HL-60/S4 (cell line): ENCODE data around the gene TMEM134.

Experiments used
- in situ Hi-C: fragments of 300-500 bp; cut with MboI; formaldehyde crosslinking; loops from 2 replicates; pipeline ENCODE4 v1.14.3; 2022; ENCODE audit warnings: low sequenced_read_pairs

The TMEM134 gene

GRCh38 chr11:67440229-67441097 lies 28.6 kb downstream of the TMEM134 start:
- in situ Hi-C loops, result no loop called here

GRCh38 chr11:67439321-67440228 lies 29.5 kb downstream of the TMEM134 start:
- in situ Hi-C loops, result no loop called here

GRCh38 chr11:67438158-67438902 lies 30.7 kb downstream of the TMEM134 start:
- in situ Hi-C loops, result no loop called here

DNA sequence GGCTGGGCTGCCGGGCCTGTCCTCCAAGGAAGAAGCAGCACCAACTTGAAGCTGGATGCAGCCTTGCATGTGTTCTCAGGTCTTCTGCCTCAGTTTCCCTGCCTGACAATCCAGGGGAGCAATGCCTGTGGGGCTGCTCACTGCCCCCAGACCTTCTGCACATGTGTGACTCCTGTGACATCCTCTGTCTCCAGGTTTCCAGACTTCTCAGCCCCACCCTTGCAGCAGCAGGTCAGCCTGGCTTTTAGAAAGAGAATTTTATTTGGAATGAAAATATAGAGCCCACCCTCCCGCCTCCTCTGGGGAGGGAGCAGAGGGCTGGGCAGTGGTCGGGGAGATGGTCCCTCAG lies 31.3 kb downstream of the TMEM134 start:
- in situ Hi-C loops, result no loop called here

- in situ Hi-C loops, result no loop called here
Measured at GRCh38 chr11:67437082-67437808, 31.8 kb downstream of the TMEM134 start, which contains the start of gene PTPRCAP. Gene PTPRCAP (minus strand): TSS chr11:67437682. CDS start chr11:67437619, 63 bp downstream.

DNA sequence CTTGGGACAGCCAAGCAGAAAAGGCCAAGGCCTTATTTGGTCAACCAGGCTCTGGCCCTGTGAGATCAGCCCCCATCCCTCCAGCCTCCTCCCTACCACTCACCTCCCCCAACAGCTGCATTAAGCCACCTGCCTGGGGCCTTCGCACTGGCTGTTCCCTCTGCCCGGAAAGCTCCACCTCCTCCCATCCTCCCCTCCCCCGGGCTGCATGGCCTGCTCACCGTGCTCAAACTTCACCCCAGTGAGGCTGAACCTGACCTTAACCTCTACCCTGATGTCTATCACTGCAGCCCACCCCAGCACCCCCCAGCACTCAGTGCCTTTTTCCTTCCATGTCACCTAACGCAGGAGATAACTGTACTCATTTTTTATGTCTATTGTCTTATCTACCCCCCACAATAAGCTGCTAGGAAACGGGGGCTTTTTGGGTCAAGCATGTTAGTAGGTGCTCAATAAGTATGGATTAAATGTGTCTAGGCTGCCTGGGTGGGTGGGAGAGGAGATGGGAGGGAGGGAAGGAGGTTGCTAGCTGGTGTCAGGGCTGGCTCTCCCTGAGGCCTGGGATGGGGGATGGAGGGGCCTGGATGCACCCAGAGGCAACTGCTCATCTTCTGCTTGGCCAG lies 32.5 kb downstream of the TMEM134 start:
- in situ Hi-C loops, result no loop called here

DNA sequence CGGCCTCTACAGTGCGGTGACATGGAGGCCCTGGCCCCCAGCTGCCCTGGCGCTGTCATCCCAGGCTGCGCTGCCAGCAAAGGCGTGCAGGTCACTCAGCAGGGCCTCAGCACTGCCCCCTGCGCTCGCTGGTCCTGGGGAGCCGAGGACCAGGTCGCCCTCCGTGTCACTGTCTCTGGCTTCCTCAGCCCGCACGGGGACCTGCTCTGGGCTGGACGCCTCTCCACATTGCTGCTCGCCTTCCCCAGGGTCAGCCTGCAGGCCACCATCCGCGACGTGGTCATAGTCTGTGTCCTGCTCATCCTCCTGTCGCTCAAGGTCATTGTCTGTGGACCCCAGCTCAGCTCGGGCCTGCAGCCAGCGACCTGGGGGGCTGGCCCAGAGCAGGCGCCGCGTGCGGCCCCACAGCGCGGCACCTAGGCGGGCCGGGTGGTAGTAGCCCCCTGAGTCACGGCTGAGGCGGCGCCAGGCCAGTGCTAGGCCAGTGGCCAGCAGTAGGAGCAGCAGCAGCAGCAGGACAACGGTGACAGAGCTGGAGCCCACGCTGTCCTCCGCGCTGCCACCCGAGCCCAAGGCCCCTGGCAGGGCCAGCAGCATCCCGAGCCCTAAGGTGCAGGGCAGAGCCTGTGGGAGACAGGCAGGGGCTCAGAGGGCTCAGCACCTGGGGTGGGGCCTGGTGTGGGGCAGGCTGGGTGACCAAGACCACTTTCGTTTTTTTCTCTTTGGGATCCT lies 33.2 kb downstream of the TMEM134 start:
- in situ Hi-C loops, result no loop called here

DNA sequence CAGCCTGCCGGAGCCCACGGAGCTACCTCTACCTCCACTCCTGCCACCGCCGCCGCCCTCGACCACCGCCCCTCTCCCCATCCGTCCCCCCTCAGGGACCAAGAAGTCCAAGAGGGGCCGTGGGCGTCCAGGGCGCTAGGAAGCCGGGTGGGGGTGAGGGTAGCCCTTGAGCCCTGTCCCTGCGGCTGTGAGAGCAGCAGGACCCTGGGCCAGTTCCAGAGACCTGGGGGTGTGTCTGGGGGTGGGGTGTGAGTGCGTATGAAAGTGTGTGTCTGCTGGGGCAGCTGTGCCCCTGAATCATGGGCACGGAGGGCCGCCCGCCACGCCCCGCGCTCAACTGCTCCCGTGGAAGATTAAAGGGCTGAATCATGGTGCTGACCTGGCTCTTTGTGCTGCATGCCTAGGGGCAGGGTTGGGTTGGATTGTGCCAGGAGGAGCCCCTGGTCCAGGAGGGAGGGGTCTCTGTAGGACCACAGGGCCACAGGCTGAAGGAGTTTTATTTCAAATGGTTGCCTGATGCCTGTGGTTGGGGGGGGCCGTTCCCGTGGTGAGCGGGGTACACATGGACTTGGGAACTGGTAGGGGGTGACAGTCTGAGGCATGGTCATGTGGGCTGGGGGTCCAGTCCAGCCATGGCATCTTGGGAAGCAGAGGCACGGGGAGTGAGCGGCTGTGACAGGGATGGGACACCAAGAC lies 33.9 kb downstream of the TMEM134 start:
- in situ Hi-C loops, result no loop called here

- in situ Hi-C loops, result no loop called here
Measured at GRCh38 chr11:67434395-67434881, 34.6 kb downstream of the TMEM134 start.

- in situ Hi-C loops, result no loop called here
Measured at GRCh38 chr11:67433536-67434394, 35.3 kb downstream of the TMEM134 start.

GRCh38 chr11:67432655-67433349 lies 36.2 kb downstream of the TMEM134 start:
- in situ Hi-C loops, result no loop called here

DNA sequence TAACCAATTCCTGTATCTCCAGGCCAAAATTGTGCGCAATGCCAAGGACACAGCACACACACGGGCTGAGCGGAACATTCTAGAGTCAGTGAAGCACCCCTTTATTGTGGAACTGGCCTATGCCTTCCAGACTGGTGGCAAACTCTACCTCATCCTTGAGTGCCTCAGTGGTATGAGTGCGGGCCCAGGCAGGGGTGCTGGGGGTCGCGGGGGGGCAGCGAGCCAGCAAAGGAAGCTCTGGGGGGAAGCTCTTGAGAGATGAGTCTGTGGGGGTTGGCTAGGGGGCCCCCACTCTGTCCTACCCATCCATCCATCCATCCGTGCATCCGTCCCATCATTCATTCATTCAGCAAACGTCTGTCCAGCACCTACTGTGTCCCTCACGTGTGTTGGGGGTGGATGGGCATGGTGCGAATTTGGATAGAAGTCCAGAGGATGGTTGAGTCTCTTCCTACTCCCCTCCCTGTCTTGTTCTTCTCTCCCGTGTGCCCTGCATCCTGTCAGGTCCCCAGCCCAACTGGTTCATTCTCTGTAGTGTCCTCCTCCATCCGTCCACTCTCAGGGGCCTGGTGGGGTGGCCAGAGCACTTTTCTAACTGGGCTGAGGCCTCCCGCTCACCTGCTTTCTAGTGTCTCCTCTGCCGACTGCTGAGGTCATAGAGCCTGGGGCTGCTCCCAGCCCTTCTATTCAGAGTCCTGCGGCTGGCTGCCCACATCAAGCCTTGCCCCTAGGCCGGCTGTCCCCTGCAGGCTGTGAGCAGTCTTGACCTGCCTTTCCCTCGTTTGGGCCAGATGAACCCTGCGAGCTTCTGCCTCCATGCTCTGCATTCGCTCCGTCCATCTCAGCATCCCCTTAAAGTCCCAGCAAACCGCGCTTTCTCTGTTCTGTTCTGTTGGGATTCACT lies 37.5 kb downstream of the TMEM134 start:
- in situ Hi-C loops, result no loop called here

GRCh38 chr11:67429722-67430121 lies 39.3 kb downstream of the TMEM134 start:
- in situ Hi-C loops, result no loop called here

DNA sequence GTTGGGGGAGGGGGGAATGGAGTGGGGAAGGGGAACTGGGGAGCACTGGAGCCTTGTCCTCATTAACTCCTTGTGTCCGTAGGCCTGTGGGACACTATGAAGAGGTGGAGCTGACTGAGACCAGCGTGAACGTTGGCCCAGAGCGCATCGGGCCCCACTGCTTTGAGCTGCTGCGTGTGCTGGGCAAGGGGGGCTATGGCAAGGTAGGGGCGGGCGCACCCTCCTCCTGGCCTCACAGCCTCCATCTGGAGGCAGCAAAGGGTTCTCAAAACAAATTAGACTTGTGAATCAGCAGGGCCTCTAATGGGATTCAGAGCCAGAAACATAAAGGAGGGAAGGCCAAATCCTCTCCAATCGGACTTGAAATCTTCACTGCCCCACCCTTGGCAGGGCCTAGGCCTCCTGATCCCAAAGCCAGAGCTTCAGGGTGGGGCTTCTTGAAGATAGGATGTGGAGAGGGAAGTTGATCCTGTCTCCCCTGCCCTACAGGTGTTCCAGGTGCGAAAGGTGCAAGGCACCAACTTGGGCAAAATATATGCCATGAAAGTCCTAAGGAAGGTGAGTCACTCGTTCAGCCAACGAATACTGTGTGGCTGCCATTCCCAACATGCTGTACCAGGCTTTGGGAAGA lies 39.9 kb downstream of the TMEM134 start:
- in situ Hi-C loops, result no loop called here
